Body of pancreas (tissue), 4 donors: ENCODE results near the gene CHST8.

Source experiments
- CTCF ChIP-seq, 7 experiments: fragments of 450-650 bp in 4 of 7; fragments of 200-600 bp in 3 of 7; sonication (generic) in 3 of 7; IDR thresholded peaks; one replicate each; pipeline ENCODE4 v1.5.1; 2016 to 2019; ENCODE audit warnings: antibody characterized with exemption in 7 of 7
- POLR2A ChIP-seq, 3 donors: fragments of 450-650 bp; IDR thresholded peaks; one replicate each; pipeline ENCODE4 v1.6.1; 2016; ENCODE audit warnings: antibody characterized with exemption in 3 of 3, mild to moderate bottlenecking in 2 of 3

GRCh38 chr19:33722456-33723239 lies 100.9 kb downstream of the CHST8 start:
- no peak for TF ChIP-seq CTCF (IDR thresholded peaks at IDR 0.05)
- TF ChIP-seq POLR2A (IDR thresholded peaks at IDR 0.05) = no peak
